HG03575 (cell line): ENCODE data around the gene TMEM53.
"Not testable (repeated sequence)": the region's sequence is repeated elsewhere in the genome, so short reads cannot be mapped to it uniquely, and the experiment has no call there.

Source experiments
- ATAC-seq: cut with Tn5 transposase; IDR thresholded peaks from one replicate; pipeline ENCODE4 v1.9.1; 2021; ENCODE audit not compliant: unreplicated experiment, insufficient number of reproducible peaks, low FRiP score; ENCODE audit errors: extremely low read depth

The TMEM53 gene

GRCh38 chr1:44677201-44677766 lies 3.0 kb upstream of the TMEM53 start:
- no peak for ATAC-seq

DNA sequence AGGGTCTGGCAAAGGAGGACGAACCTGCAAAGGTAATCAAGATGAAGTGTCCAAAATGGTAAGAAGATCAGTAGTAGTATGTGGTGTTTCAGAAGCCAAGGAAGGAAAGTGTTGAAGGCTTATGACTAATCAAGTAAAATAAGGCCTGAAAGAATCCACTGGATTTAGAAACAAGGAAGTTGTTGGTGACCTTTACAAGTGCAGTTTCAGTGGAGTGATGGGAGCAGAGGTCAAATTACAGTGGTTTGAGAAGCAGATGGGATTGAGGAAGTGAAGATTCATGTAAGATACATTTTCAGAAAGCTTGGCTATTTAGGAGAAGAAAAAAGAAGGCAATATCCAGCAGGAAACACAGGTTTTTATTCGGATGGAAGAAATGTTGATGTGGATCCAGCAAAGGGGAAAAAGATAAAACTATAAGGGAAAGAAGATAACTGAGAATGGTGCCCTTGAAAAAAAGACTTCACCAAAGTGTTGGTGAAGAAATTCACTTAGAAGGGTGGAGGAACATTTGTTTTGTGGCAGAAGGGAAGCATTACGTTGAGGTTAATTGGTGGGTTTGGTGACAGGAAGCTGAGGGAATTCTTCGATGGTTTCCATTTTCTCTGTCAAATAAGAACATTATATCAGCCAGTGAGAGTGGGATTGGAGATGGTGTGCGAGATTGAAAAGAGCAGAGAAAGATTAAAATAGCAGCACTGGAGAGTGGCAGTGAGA lies 2.4 kb upstream of the TMEM53 start:
- ATAC-seq: no peak

GRCh38 chr1:44675186-44675585 lies 905 bp upstream of the TMEM53 start:
- no peak for ATAC-seq

GRCh38 chr1:44673675-44674112 lies 587 bp downstream of the TMEM53 start:
- ATAC-seq: peak; percentile 3

GRCh38 chr1:44672961-44673674 lies 1.2 kb downstream of the TMEM53 start:
- no peak for ATAC-seq

- ATAC-seq: no peak
These were observed 1.9 kb downstream of the TMEM53 start for GRCh38 chr1:44672254-44672955.

DNA sequence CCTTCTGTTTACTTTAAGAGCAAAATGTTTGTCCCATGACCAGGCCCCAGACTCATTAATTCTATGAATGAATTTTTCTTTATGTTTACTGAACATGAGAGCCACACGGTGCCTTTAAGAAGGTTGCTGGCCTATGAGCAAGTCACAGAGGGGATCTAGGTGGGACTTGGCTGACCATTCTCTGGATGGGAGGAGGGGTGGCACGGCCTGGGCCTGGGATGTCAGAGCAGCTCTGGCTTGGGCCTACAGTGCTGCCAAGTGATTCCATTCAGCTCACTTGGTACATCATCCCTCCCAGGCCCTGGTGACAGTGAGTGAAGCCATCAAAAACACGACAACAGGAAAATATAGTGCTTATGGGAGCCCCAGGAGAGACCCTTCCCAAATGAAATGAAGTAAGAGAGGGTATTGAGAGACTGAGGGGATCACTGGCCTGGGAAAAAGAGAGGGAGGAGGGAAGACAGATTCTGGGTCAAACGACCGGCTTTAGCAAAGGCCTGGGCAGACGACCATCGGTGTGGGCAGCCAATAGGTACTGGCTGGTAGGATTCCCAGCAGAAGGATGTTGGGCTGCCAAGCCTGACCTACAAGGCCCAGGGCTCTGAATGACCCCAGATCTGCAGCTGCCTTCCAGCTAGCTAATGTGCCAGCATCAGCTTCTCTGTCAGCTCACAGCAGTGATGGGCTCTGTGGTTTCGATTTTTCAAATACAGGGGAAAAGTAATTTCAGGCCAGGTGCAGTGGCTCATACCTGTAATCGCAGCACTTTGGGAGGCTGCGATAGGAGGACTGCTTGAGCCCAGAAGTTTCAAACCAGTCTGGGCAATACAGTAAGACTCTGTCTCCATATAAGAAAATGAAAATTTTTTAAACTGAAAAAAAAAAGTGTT lies 3.3 kb downstream of the TMEM53 start:
- no peak for ATAC-seq

DNA sequence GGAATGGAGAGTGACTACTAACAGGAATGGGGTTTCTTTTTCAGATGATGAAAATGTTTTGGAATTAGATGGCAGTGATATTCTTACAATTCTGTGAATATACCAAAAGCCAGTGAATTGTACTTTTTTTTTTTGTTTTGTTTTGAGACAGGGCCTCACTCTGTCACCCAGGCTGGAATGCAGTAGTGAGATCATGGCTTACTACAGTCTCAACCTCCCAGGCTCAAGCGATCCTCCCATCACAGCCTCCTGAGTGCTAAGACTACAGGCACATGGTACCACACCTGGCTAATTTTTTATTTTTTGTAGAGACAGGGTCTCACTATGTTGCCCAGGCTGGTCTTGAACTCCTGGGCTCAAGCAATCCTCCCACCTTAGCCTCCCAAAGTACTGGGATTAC lies 7.6 kb downstream of the TMEM53 start:
- not testable (repeated sequence) for ATAC-seq

DNA sequence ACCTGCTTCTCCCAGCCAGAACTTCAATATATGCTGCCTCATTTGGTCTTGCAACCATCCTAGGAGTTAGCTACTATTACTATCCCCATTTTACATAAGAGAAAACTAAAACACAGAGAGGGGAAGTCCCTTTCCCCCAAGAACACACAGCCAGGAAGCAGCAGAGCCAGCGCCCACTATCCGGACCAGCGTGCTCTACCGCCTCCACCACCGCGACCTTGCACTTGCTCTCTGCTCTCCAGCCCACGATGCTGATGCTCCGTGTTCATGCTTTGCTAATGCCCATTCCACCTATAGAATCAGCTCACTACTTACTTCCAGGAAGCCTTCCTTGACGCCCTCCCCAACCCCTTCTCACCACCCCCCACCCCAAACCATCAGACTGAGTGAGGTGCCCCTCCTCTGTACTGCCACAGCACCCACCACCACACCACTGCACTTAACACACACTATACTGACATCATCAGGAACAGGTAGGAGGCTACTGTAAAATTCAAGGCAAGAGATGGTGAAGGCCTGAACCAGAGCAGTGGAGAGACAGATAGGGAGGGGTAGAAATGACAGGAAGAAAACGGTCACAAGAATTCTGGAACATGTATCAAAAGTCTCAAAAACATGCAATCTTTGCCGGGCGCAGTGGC lies 9.4 kb downstream of the TMEM53 start:
- no peak for ATAC-seq

GRCh38 chr1:44663417-44663816 lies 10.9 kb downstream of the TMEM53 start:
- no peak for ATAC-seq

DNA sequence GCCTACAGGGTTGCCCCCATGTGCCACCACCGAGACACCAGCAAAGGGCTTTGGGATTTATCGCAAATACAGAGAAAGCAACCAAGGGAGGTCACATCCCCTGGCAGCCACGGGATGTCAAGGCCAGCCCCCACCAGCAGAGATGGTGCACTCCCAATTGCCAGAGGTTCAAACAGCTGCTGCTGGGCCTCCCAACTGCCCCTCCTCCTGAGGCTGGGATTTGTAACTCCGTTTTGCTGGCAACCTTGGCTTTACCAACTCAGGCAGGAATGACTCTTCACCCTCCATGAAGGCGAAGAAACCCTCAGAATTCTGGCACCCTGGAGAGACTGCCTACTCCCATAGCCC lies 11.6 kb downstream of the TMEM53 start:
- no peak for ATAC-seq

GRCh38 chr1:44661781-44662682 lies 12.2 kb downstream of the TMEM53 start:
- ATAC-seq: no peak

DNA sequence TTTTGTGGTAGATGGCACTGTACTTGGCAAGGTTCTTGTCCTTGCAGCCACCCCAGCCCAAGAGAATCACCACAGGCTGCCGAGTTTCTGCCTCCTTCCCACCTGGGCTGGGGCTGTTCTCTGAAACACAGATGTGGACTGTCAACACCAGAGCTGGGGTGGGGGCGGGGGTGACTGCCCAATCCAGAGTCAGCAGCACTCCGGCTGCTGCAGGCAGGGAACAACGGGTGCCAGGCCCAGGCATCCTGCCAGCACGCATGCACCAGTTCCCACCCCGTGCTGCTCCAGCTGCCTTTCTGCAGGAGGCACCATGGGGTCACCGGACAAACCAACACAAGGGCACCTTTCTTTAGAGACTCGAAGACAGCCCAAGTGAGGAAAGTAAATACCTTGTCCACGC lies 14.1 kb downstream of the TMEM53 start:
- ATAC-seq: no peak

DNA sequence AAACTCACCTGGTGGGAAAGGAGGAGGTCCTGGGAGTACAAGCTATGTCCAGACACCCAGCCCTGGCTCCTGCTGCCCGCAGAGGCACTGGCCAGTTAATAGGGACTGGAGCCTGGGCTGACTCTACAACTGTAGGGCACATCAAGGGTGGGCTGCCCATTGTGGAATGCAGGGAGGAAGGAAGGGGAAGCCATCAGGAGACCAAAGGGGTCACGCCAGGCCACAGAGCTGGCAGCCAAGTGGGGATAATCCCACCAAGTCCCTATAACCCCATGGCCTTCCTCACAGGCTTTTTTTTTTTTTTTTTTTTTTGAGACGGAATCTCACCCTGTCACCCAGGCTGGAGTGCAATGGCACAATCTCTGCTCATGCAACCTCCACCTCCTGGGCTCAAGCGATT lies 14.7 kb downstream of the TMEM53 start:
- ATAC-seq: no peak

DNA sequence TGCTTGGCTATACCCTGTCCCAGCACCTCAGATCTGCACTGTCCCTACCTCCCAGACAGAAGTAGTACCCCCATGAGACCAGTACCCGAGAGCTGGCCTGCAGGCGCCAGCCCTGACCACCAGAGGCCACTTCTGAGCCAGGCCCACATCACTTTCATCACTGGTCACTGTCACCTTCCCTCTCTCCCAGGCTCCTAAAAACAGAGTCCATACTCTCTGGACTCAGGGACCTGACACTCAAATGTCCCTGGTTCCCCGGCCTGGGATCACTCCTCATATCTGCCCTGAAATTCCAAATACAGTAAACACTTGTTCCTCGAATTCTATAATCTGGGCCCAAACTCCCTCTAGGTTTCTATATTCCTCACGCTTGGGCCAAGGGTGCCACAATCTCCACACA lies 18.7 kb downstream of the TMEM53 start:
- no peak for ATAC-seq

- no peak for ATAC-seq
These were observed 19.6 kb downstream of the TMEM53 start for GRCh38 chr1:44654621-44655187.
